ENCODE measurements around the gene COX7B2. TPM values are rescaled to one million over a fixed set of nuclear protein-coding genes. Genes with fewer than 3 reads are reported as not detected.

The COX7B2 gene
- total RNA-seq, 6 experiments from 2014 or later: not detected

DNA sequence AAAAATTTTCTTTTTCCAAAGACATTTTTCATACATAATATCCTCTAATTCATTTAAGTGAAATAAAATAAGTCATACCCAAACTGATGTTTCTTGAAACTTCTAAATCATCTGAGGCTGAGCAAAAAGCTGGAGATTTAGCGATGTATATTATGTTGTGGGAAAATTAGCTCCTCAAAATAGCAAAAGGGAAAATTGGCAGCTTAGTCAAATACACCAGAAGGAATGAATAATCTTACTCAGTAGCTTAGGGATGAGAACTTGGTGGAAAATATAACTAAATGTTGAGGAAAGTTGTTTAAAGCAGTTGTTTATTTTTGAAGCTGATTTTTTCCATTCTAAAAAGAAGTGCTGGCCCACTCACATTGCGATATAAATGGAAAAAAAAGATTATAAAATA is 43.4 kb upstream of the COX7B2 start:
- H3K36me3 ChIP-seq: no peaks in the 10 kb centered on the region
- no peak for ATAC-seq
- H3K4me3 ChIP-seq: no peak overlapping the region
- H3K27me3 ChIP-seq: no peaks in the 10 kb centered on the region
- no peaks in the 10 kb centered on the region for H3K9me3 ChIP-seq
- DNase-seq: no peak
- no peak overlapping the region for H3K27ac ChIP-seq
- WGBS (ENCODE audit: insufficient coverage, low coverage, low lambda C conversion rate, missing lambda C conversion rate): 45% methylated on average over 2 of the region's 2 CpGs
- no peak for TF ChIP-seq POLR2A (IDR thresholded peaks at IDR 0.05)
- TF ChIP-seq, protein P1, sequence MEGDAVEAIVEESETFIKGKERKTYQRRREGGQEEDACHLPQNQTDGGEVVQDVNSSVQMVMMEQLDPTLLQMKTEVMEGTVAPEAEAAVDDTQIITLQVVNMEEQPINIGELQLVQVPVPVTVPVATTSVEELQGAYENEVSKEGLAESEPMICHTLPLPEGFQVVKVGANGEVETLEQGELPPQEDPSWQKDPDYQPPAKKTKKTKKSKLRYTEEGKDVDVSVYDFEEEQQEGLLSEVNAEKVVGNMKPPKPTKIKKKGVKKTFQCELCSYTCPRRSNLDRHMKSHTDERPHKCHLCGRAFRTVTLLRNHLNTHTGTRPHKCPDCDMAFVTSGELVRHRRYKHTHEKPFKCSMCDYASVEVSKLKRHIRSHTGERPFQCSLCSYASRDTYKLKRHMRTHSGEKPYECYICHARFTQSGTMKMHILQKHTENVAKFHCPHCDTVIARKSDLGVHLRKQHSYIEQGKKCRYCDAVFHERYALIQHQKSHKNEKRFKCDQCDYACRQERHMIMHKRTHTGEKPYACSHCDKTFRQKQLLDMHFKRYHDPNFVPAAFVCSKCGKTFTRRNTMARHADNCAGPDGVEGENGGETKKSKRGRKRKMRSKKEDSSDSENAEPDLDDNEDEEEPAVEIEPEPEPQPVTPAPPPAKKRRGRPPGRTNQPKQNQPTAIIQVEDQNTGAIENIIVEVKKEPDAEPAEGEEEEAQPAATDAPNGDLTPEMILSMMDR (IDR thresholded peaks at IDR 0.05): no peak
- intact Hi-C loops (cut with DNase I): no loop called here
- no peaks in the 10 kb centered on the region for H3K4me1 ChIP-seq

DNA sequence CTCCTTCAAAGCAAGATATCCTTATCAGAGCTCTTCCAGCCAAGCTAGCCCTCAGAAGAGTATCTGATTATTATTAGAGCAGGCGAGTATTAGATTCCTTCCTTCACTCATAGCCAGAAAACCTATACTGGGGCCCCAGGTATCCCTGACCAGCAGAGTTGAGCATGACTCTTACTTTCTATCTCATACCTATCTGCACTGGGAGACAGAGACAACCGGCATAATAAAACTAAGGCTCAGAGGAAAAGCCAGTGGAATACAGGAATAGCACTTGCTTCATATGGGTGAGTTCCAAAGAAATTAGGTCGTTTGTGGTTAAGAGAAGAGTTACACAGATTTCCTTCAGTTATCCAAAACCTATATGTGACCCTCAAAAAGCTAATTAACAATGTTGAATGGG is 41.8 kb upstream of the COX7B2 start:
- Histone ChIP-seq H3K27ac (no peak overlapping the region), H3K4me3 (no peak overlapping the region), H3K27me3 (no peaks in the 10 kb centered on the region), H3K36me3 (no peaks in the 10 kb centered on the region), H3K4me1 (no peaks in the 10 kb centered on the region), H3K9me3 (no peaks in the 10 kb centered on the region)
- ATAC-seq: no peak
- no peak for DNase-seq
- intact Hi-C loops (cut with DNase I): no loop called here
- 55% methylated on average over 3 of the region's 3 CpGs for WGBS (ENCODE audit: insufficient coverage, low coverage, low lambda C conversion rate, missing lambda C conversion rate)
- no peak for TF ChIP-seq POLR2A (IDR thresholded peaks at IDR 0.05)
- TF ChIP-seq, protein P1 (IDR thresholded peaks at IDR 0.05): no peak

DNA sequence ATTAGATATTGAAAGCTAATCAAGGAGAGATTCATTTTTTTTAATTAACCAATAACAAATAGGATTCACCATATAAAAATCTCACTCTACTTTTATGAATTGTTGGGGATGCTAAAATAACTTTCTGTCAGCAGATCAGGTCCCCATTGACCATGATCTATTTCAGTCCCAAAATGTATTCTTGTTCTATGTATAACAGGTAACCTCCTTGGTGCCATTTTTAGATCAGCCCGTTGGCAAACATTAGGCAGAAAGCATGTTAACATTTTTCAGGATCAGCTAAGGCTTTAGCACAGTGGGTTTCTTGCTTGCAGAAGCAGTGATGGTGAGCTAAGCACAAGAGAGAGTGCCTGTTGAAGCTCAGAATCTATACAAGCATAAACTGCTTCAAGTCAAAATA is 40.8 kb upstream of the COX7B2 start:
- H3K4me3 ChIP-seq: no peak overlapping the region
- no peaks in the 10 kb centered on the region for H3K27me3 ChIP-seq
- no peaks in the 10 kb centered on the region for H3K36me3 ChIP-seq
- 29% methylated on average over 1 of the region's 1 CpG for WGBS (ENCODE audit: insufficient coverage, low coverage, low lambda C conversion rate, missing lambda C conversion rate)
- ATAC-seq (no peak), DNase-seq (no peak)
- no peak overlapping the region for H3K27ac ChIP-seq
- no peak for TF ChIP-seq POLR2A (IDR thresholded peaks at IDR 0.05)
- TF ChIP-seq, protein P1 (IDR thresholded peaks at IDR 0.05): no peak
- no peaks in the 10 kb centered on the region for H3K4me1 ChIP-seq
- intact Hi-C loops (cut with DNase I): no loop called here
- no peaks in the 10 kb centered on the region for H3K9me3 ChIP-seq

DNA sequence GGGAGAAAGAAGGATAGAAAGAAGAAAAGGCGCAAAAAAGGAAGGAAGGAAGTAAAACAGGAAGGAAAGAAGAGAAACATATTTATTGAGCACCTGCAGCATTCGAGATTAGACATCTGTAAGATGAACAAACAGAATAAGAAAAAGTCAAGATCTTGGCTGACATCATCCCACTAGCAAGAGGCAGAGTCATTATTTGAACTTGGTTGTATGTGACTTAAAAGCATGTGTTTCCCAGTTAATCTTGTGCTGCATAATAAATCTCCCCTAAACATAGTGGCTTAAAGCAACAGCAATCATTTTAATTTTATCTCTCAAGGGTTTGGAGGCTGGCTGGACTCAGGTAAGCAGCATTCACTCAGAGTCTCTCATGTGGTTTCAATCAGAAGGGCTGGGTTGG is 38.5 kb upstream of the COX7B2 start:
- intact Hi-C loops (cut with DNase I): no loop called here
- no peaks in the 10 kb centered on the region for H3K27me3 ChIP-seq
- no peak overlapping the region for H3K27ac ChIP-seq
- 22% methylated on average over 2 of the region's 2 CpGs for WGBS (ENCODE audit: insufficient coverage, low coverage, low lambda C conversion rate, missing lambda C conversion rate)
- no peaks in the 10 kb centered on the region for H3K4me1 ChIP-seq
- H3K9me3 ChIP-seq: no peaks in the 10 kb centered on the region
- H3K4me3 ChIP-seq: no peak overlapping the region
- TF ChIP-seq, protein P1 (IDR thresholded peaks at IDR 0.05): no peak
- no peak for TF ChIP-seq POLR2A (IDR thresholded peaks at IDR 0.05)
- DNase-seq (no peak), ATAC-seq (no peak)
- no peaks in the 10 kb centered on the region for H3K36me3 ChIP-seq

DNA sequence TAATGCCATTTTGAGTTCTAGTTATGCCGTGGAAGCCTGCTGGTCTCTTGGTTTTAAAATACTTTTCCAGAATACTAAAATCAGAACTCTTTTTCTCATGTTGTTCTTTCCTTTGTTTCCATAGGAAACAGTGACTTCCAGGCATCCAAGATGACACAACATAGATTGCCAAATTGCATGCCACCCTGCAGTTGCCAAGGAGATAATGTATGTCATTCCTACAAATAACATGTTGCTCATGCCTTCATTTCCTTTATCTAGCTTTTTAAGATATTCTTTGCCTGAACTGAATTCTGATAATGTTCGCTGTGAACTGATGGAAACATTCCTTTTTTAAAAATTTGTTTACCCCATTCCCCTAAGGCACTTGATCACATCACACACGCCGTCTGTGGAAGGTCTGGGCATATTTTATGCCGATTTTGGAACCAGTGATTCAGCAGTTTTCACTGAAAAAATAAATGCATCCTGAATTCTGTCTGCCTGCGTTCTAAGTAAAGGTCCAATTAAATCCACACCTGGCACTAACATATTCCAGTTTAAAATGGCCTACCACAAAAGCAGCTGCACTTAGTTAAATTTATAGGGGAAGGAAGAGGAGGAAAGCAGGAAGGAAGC is 38.0 kb upstream of the COX7B2 start:
- WGBS (ENCODE audit: insufficient coverage, low coverage, low lambda C conversion rate, missing lambda C conversion rate): 42% methylated on average over 6 of the region's 6 CpGs
- H3K27ac ChIP-seq: no peak overlapping the region
- no peak for DNase-seq

More for the DNA sequence above, 38.0 kb upstream of the COX7B2 start:
- no peaks in the 10 kb centered on the region for H3K27me3 ChIP-seq
- H3K4me1 ChIP-seq: no peaks in the 10 kb centered on the region
- ATAC-seq: no peak
- H3K4me3 ChIP-seq: no peak overlapping the region
- intact Hi-C loops (cut with DNase I): no loop called here
- H3K36me3 ChIP-seq: no peaks in the 10 kb centered on the region
- no peaks in the 10 kb centered on the region for H3K9me3 ChIP-seq
- TF ChIP-seq, protein P1 (IDR thresholded peaks at IDR 0.05): no peak
- TF ChIP-seq POLR2A (IDR thresholded peaks at IDR 0.05): no peak
